HG03196 (cell line): ENCODE results near the gene ANKRD13D.

Source experiments
- ATAC-seq: cut with Tn5 transposase; IDR thresholded peaks from one replicate; pipeline ENCODE4 v1.9.1; 2021; ENCODE audit not compliant: unreplicated experiment

Gene ANKRD13D

DNA sequence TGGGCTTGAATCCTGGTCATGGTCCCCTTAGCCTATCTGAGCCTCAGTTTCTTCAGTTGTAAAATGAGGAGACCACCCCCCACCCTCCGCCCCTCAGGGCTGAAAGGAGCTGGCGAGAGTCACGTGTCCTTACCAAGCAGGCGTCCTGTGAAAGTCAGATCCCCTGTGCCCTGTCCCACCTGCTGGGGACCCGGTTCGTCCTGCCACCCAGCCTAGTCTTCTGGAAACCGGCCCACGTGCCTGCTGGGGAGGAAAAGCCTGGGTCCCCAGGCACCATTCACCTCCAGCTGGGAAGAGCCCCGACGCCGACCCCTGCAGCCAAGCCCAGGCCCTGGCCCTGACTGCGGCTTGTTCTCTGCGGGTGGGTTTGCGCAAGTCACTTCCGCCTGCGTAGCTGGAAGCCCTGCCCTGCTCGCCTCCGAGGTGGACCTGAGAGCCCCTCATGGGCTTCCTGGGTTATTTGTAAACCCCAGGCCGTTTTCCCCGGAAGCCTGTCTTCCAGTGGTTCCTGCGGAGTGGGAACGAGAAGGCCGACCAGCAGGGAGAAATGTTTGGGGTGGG is 13.5 kb downstream of the ANKRD13D start:
- ATAC-seq = no peak

DNA sequence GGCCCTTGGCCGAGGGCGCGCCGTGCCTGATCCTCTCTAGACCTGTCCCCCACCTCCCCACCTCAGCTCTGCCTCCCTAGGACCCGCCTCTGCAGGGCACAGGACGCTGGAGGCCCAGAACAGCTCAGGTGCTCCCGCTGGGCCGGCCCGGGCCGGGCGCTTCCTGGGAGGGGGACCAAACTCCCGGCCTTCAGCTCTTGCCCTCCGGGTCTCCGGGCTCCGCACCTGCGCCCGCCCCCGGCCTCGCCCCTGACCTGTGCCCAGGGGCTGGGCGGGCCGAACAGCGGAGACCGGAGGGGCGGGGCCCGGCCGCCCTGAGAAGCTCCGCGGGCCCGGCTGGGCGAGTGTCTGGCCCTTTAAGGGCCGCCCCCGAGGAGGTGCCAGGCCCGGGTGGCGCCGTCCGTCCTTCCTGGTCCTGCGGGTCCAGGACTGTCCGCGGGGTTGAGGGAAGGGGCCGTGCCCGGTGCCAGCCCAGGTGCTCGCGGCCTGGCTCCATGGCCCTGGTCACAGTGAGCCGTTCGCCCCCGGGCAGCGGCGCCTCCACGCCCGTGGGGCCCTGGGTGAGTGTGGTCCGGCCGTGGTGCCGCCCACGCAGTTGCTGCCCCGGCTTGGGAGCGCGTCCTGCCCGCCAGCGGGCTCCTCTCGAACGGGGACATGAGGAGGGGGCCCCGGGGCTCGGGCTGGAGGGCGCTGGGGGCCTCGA is 14.2 kb downstream of the ANKRD13D start, which contains the start of gene SSH3:
TSS of gene SSH3 (plus strand) at position 399 of the 703 bp plus-strand sequence. CDS start at position 495, 96 bp downstream.
- ATAC-seq = no peak

DNA sequence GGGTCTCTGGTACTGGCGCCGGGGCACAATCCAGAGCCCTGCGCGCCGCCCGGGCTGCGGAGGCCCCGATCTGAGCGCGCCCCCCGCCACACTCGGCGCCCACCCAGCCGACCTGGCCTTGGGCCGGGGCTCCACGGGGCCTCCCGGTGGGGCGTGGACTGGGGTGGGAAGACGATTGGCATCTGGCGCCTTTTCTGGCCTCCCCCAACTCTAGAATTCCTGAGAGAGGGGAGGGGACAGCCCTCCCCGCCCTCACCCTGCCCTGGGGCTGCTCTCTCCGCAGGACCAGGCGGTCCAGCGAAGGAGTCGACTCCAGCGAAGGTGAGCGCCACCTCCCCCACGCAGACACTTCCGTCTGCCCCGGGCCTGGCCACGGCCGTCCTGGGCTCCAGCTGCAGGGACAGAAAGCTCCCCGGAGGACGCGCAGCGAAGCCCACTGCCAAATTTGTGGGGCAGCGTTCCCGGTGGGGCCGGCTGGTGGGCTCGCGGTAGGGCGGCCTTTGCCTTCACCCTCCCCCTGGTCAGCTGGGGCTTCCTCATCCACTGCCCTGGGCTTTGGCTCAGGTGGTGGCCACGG is 14.8 kb downstream of the ANKRD13D start:
- ATAC-seq = no peak

DNA sequence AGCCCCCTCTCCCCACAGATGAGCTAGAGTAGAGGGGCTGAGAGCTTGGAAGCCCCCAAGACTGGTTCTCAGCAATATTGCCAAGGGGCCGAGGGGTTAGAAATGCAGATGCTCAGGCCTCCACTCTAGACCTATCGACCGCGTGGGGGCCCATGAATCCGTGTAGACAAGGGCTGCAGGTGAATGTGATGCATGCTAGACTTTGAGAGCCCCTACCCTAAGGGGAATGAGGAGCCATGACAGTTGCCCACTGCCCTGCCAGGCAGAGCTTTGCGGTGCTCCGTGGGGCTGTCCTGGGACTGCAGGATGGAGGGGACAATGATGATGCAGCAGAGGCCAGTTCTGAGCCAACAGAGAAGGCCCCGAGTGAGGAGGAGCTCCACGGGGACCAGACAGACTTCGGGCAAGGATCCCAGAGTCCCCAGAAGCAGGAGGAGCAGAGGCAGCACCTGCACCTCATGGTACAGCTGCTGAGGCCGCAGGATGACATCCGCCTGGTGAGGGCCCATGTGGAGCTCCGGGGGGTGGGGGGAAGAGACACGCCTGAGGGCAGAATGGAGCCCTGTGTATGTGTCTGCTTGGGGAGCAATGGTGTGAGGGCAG is 15.5 kb downstream of the ANKRD13D start:
- ATAC-seq = no peak

DNA sequence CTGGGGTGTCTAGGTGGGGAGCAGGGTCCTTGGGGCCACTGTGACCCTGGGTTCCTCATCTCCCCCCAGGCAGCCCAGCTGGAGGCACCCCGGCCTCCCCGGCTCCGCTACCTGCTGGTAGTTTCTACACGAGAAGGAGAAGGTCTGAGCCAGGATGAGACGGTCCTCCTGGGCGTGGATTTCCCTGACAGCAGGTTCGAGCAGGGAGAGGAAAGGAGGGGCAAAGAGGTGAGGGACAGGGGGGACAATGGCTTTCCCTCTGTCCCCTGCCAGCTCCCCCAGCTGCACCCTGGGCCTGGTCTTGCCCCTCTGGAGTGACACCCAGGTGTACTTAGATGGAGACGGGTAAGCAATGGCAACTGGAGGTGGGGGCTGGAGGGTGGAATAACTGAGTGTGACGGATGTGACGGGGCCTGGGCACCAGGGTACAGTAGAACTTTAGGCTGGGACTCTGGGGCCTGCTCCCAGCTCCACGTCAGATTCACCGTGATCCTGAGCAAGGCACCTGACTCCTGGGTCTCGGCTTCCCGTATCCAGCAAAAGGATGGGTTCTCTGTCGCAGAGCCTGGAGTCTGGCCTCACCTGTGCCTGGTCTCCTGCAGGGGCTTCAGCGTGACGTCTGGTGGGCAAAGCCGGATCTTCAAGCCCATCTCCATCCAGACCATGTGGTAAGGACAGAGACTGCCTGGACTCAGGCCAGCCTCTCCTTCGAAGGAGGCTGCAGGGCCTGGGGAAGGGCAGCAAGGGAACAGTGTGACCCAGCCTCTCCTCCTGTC is 17.9 kb downstream of the ANKRD13D start:
- no peak for ATAC-seq

DNA sequence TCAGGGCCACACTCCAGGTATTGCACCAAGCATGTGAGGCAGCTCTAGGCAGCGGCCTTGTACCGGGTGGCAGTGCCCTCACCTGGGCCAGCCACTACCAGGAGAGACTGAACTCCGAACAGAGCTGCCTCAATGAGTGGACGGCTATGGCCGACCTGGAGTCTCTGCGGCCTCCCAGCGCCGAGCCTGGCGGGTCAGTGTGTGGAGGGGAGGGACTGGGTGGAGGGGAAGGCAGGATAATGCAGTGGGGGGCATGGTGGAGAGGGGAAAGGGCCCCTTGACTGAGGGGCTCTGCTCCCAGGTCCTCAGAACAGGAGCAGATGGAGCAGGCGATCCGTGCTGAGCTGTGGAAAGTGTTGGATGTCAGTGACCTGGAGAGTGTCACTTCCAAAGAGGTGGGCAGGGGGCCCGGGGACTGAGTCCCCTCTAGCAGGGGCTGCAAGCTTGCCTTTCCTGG is 18.5 kb downstream of the ANKRD13D start:
- ATAC-seq = no peak

DNA sequence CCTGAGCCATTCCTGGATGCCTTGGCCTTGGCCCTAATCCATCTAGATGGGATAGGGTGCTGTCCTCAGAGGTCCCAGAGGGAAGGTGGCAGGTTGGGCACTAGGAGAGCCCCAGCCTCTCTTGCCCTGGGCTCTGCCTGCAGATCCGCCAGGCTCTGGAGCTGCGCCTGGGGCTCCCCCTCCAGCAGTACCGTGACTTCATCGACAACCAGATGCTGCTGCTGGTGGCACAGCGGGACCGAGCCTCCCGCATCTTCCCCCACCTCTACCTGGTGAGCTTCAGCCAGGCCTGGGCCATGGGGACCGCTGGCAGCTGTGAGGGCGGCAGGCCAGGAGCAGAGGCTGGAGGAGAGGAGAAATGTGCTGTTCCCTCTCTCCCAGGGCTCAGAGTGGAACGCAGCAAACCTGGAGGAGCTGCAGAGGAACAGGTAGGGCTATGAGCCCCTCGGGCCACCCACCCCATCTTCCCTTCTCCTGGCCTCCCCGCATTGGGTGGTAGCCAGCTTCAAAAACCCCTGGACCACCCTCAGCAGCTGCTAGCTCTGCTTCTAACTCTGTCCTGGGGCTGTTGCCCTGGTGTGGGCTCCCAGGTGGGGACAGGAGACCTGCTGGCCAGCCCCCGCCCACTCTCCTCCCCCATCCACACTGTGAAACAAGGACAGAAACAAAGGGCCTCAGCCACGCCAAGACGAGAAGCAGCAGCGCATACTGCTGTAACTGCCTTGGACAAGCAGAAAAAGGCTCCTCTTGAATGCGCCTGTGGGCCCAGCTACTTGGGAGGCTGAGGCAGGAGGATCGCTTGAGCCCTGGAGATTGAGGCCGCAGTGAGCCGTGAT is 19.1 kb downstream of the ANKRD13D start:
- no peak for ATAC-seq

DNA sequence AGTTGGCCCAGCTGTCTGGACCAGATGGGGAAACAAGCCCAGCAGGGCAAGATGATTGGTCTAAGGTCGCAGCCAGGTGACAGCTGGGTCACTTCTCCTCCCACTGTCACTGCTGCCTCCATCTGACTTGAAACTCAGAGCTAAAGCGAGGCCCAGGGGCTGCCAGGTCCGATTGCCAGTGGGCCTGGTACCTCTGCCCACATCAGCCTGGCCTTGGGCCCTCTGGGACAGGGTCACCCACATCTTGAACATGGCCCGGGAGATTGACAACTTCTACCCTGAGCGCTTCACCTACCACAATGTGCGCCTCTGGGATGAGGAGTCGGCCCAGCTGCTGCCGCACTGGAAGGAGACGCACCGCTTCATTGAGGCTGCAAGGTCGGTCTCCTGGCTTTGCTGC is 20.1 kb downstream of the ANKRD13D start:
- no peak for ATAC-seq

DNA sequence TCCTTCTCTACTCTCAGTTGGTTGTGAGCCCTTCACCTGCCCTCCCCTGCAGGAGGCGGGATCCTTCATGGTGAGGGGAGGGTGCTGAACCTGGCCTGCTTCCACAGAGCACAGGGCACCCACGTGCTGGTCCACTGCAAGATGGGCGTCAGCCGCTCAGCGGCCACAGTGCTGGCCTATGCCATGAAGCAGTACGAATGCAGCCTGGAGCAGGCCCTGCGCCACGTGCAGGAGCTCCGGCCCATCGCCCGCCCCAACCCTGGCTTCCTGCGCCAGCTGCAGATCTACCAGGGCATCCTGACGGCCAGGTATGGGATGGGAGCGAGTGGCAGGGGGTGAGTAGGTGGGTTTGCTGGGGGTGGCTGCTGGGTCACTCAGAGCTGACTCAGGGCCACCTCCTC is 20.6 kb downstream of the ANKRD13D start:
- no peak for ATAC-seq

DNA sequence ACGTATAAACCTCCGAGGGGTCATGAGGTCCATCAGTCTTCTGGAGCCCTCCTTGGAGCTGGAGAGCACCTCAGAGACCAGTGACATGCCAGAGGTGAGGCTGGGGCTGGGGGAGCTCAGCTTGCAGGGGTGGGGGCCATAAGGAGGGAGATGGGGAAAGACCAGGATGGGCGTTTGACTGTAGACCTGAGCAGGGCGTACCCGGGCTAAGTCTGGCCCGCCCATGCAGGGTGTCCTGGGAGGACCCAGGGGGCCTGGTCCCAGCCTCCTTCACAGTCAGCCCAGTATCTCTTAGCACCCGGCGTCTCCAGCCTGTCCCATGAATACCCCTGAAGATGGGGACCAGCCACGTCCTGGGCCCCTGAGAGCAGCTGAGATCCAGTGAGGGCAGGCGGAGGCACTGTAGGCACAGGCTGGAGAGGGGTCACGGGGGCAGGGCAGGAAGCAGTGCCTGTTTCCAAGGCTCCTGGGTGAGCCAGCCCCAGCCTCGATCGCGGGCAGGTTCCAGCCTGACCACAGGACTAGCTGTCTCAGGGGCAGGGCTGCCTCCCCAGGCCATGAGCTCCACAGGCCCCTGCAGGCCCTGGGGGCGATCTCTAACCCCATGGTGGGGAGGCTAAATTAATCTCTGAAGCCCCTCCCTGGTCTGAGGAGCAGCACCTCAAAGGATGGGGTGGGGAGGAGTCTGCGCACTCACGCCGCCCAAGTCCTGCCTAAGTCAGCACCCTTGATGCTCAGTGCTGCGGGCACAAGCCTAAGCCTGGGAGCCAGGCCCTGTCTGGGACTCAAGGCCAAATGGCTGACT is 21.3 kb downstream of the ANKRD13D start:
- ATAC-seq = no peak

DNA sequence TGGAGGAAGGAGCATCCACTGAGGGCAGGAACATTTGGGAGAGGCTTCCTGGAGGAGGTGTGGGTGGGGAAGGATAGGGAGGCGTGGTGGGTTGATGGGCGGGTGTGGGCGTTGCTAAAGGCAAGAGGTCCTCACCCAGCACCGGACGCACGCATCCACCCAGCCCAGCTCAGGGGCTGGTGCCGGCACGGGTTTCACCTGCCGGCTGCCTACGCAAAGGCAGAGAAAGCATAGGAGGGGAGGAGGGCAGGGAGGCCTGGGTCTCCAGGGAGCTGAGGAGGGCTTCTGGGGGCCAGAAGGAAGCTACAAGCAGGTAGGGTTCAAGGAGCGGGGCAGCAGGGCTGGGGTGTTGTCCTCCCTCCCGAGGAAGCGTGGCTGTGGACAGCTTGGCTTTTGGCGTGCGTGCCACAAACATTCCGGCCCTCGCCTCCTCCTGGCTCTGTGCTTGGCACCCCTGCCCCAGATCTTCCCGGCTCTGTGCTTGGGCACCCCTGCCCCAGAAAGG is 22.0 kb downstream of the ANKRD13D start:
- no peak for ATAC-seq

DNA sequence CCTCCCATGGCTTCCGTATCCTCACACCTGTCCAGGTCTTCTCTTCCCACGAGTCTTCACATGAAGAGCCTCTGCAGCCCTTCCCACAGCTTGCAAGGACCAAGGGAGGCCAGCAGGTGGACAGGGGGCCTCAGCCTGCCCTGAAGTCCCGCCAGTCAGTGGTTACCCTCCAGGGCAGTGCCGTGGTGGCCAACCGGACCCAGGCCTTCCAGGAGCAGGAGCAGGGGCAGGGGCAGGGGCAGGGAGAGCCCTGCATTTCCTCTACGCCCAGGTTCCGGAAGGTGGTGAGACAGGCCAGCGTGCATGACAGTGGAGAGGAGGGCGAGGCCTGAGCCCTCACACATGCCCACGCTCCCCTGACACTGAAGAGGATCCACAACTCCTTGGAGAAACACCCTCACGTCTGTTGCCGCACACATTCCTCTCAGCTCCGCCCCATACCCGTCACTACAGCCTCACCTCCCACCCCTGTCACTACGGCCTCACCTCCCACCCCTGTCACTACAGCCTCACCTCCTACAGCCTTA is 22.5 kb downstream of the ANKRD13D start:
- ATAC-seq = no peak

DNA sequence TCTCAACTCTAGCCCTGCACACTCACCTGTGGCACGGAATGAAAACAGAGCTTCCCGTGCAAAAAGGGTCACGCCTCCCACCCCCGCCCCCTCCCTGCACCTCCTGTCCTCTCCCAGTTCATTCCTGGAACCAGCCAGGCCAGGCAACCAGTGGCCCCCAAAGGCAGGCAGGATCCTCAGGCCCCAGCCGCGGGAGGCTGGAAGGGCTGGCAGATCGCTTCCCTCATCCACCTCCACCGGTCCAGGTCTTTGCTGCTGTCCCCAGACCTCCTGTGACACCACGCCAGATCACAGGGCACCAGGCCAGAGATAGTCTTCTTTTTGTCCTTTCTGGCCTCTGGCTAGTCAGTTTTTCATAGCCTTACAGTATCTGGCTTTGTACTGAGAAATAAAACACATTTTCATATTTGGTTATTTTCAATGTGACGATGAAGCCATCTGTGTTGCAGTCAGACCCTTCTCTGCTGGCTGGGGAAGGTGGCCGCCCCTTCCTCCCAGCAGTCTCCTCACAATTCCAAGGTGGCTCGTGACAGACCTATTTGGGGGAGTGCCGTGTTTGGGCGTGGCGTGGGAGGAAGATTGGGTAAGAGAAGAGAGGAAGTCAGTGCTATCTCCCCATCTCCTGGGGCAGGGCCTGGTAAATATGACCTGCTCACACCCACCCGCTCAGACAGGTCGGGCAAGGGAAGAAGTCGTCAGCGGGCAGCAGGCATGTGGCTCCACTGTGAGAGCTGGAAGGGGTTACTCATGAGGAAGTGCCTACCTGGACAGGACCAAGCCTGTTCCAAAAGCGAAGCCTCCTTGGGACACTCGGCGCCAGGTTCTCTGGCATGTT is 23.3 kb downstream of the ANKRD13D start:
- no peak for ATAC-seq

DNA sequence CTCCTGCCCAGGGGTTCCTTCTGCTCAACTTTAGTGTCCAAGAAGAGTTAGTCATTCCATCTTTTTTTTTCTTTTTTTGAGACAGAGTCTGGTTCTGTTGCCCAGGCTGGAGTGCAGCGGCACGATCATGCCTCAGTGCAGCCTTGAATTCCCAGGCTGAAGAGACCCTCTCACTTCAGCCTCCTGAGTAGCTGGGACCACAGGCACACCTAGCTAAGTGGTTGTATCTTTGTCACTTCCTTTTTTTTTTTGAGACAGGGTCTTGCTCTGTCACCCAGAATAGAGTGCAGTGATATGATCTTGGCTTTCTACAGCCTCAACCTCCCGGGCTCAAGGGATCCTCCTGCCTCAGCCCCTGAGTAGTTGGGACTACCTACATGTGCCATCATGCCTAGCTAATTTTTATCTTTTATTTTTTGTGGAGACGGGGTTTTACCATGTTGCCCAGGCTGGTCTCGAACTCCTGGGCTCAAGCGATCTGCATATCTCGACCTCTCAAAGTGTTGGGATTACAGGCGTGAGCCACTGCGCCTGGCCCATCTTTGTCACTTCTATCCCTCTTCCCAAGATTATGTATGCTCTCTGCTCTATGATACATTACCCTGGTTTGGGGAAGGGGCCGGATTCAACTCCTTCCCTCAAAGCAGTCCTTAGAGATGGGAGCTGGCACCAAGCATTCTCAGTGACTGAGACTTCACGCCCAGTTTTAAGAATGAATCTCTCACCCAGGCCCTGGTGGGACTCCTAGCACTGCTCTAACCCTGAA is 24.2 kb downstream of the ANKRD13D start:
- ATAC-seq = no peak

DNA sequence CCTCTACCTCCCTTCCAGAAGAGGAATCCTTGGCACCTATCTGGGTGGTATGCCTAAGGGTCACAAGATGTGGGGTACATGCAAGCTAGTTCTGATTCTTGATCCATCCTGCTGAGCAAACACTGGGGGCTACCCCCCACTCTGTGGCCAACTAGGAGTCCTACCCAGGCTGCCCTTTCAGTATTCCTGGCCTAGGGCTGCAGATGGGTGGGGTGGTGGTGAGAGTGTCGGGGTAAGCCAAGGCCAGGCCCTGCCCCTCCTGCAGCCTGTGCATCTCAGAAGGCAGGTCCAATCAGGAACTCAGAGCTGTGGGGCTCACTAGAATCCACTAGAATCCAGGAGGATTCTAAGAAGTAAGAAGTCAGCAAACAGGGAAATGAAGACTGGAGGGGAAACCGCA is 25.1 kb downstream of the ANKRD13D start:
- no peak for ATAC-seq

DNA sequence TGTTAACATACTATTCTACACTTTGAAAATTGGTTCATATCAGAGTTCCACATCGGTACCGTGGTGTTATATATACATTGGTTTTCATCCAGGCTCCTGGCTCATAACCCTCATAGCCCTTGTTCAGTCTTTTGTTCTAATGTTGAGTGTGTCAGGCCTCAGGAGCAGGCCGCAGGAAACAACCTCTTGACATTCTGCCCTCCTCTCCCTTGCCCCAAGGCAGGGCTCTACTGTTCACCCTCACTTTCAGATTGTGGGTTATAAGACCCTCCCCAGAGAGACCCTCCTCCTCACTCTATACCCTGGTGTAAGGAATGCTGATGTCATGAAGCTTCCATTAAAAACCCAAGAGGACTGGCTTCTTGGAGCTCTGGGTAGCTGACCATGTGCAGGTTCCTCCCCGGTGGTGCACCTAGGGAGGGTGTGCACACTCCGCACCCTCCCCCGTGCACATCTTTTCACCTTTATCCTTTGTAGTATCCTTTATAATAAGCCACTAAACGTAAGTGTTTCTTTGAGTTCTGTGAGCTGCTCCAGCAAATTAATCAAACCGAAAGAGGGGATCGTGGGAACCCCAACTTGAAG is 26.3 kb downstream of the ANKRD13D start:
- ATAC-seq = no peak

DNA sequence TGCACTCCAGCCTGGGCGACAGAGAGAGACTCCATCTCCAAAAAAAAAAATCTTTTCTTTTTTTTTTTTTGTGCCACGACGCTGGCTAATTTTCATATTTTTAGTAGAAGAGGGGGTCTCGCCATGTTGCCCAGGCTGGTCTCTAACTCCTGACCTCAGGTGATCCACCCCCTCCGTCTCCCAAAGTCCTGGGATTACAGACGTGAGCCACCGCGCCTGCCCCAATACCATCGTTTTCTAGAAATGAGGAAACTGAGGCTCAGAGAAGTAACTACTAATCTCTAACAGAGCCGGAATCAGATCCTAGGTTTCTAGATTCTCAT is 27.7 kb downstream of the ANKRD13D start:
- ATAC-seq = no peak
